A549 (cell line): ENCODE results near the gene ARSJ. TPM values are rescaled to one million over a fixed set of nuclear protein-coding genes. Genes with fewer than 3 reads are reported as not detected.

Experiments used
- ATAC-seq, 2 experiments: fragments of 200-7000 bp in 1 of 2; fragments of >200 bp in 1 of 2; cut with Nextera tagmentation in 1 of 2; cut with Tn5 transposase in 1 of 2; 3 replicates each; pipeline versions ENCODE4 v1.8.0 to v1.9.1; 2018 to 2020; ENCODE audit warnings: mild to moderate bottlenecking in 1 of 2, moderate library complexity in 1 of 2
- CTCF ChIA-PET: fragments of 300-600 bp; sonication (Branson Sonifier 250); formaldehyde crosslinking; extraction: SDS; loops from one replicate; lab custom pipeline; 2021; ENCODE audit warnings: antibody characterized with exemption, inconsistent platforms; lab: Yijun Ruan, JAX
- POLR2A ChIA-PET: fragments of 350-600 bp; formaldehyde crosslinking; extraction: SDS; loops from one replicate; lab custom pipeline; 2021; ENCODE audit warnings: antibody characterized with exemption, inconsistent platforms; lab: Yijun Ruan, JAX
- DNase-seq, 2 experiments: peaks; one replicate each; pipeline versions ENCODE4 v3.0.0 to v3.0.0-alpha.2; 2011 to 2016; ENCODE audit warnings: low read depth in 1 of 2, low spot score in 1 of 2
- FAIRE-seq: peaks from 2 replicates; lab custom pipeline; 2011; peaks lifted over from hg19 to GRCh38; lab: Jason Lieb, UNC
- H3K27ac ChIP-seq, 2 experiments: fragments of >200 bp; sonication (Bioruptor Twin); formaldehyde crosslinking; 3 replicates each; pipeline ENCODE4 v1.5.1; 2016 to 2017
- H3K4me1 ChIP-seq: fragments of >200 bp; sonication (Bioruptor Twin); formaldehyde crosslinking; 3 replicates; pipeline ENCODE4 v1.6.1; 2016
- H3K4me2 ChIP-seq: fragments of >200 bp; sonication (Bioruptor Twin); formaldehyde crosslinking; 3 replicates; pipeline ENCODE4 v1.6.1; 2016
- H3K4me3 ChIP-seq: fragments of >200 bp; sonication (Bioruptor Twin); formaldehyde crosslinking; 3 replicates; pipeline ENCODE4 v1.5.1; 2016
- H3K9me3 ChIP-seq: fragments of >200 bp; sonication (Bioruptor Twin); formaldehyde crosslinking; 3 replicates; pipeline ENCODE4 v1.6.1; 2016
- ATOH8 ChIP-seq: fragments of 250-450 bp; sonication (Bioruptor Pico); IDR thresholded peaks from 2 replicates; pipeline ENCODE4 v1.5.0; 2020; ENCODE audit warnings: low read depth, mild to moderate bottlenecking, moderate library complexity
- BCL3 ChIP-seq: fragments of >200 bp; sonication (Bioruptor Twin); formaldehyde crosslinking; IDR thresholded peaks from 3 replicates; pipeline ENCODE4 v1.6.1; 2016
- BHLHE40 ChIP-seq: IDR thresholded peaks from 2 replicates; pipeline ENCODE4 v1.6.1; 2012; ENCODE audit warnings: low read depth, low read length, inconsistent platforms
- CBX2 ChIP-seq: fragments of 200-600 bp; sonication (generic); IDR thresholded peaks from 2 replicates; pipeline ENCODE4 v1.6.1; 2016; ENCODE audit warnings: low read depth, mild to moderate bottlenecking, borderline replicate concordance
- CEBPB ChIP-seq, 2 experiments: fragments of >200 bp in 1 of 2; sonication (Bioruptor Twin) in 1 of 2; formaldehyde crosslinking in 1 of 2; IDR thresholded peaks; 2 replicates each; pipeline ENCODE4 v1.6.1; 2012 to 2016
- CTCF ChIP-seq: fragments of >200 bp; sonication (Bioruptor Twin); formaldehyde crosslinking; IDR thresholded peaks from 3 replicates; pipeline ENCODE4 v1.5.1; 2016
- EHF ChIP-seq: fragments of 250-450 bp; sonication (Bioruptor Pico); IDR thresholded peaks from 2 replicates; pipeline ENCODE4 v1.5.0; 2020; ENCODE audit warnings: mild to moderate bottlenecking
- ELK1 ChIP-seq: fragments of 150-350 bp; IDR thresholded peaks from 2 replicates; pipeline ENCODE4 v1.6.1; 2014; ENCODE audit warnings: low read depth, mild to moderate bottlenecking, low read length
- ESRRA ChIP-seq: fragments of 150-350 bp; IDR thresholded peaks from 2 replicates; pipeline ENCODE4 v1.6.1; 2014; ENCODE audit warnings: mild to moderate bottlenecking, low read length, borderline replicate concordance
- HDAC2 ChIP-seq: fragments of 200-600 bp; sonication (generic); IDR thresholded peaks from 2 replicates; pipeline ENCODE4 v1.6.1; 2016
- HEYL ChIP-seq: fragments of 250-450 bp; sonication (Bioruptor Pico); IDR thresholded peaks from 2 replicates; pipeline ENCODE4 v1.8.0; 2021; ENCODE audit warnings: mild to moderate bottlenecking, moderate library complexity
- HOXA7 ChIP-seq: fragments of 250-450 bp; sonication (Bioruptor Pico); IDR thresholded peaks from 2 replicates; pipeline ENCODE4 v1.5.0; 2020; ENCODE audit warnings: mild to moderate bottlenecking, moderate library complexity
- HOXB13 ChIP-seq: fragments of 250-450 bp; sonication (Bioruptor Pico); IDR thresholded peaks from 2 replicates; pipeline ENCODE4 v1.5.0; 2020; ENCODE audit warnings: low read depth, mild to moderate bottlenecking, moderate library complexity
- JUNB ChIP-seq: fragments of >200 bp; sonication (Bioruptor Twin); formaldehyde crosslinking; IDR thresholded peaks from 2 replicates; pipeline ENCODE4 v1.6.1; 2016
- KDM1A ChIP-seq: fragments of 200-600 bp; sonication (generic); IDR thresholded peaks from 2 replicates; pipeline ENCODE4 v1.6.1; 2016; ENCODE audit warnings: low read depth, mild to moderate bottlenecking
- MYC ChIP-seq: IDR thresholded peaks from 2 replicates; pipeline ENCODE4 v1.6.1; 2012; ENCODE audit warnings: mild to moderate bottlenecking, inconsistent platforms, low read length, improper control_type of control experiment, borderline replicate concordance
- RCOR1 ChIP-seq: fragments of 150-350 bp; IDR thresholded peaks from 2 replicates; pipeline ENCODE4 v1.6.1; 2014; ENCODE audit warnings: antibody characterized with exemption, low read length, low read depth
- SMC3 ChIP-seq: fragments of >200 bp; sonication (Bioruptor Twin); formaldehyde crosslinking; IDR thresholded peaks from 3 replicates; pipeline ENCODE4 v1.6.1; 2018; ENCODE audit warnings: inconsistent platforms
- TFCP2L1 ChIP-seq: fragments of 250-450 bp; sonication (Bioruptor Pico); IDR thresholded peaks from 2 replicates; pipeline ENCODE4 v1.5.0; 2021; ENCODE audit warnings: mild to moderate bottlenecking
- ZC3H11A ChIP-seq: fragments of 450-650 bp; IDR thresholded peaks from 2 replicates; pipeline ENCODE4 v1.6.1; 2014; ENCODE audit warnings: antibody characterized with exemption, mild to moderate bottlenecking
- ZFP36 ChIP-seq: fragments of 450-650 bp; IDR thresholded peaks from 2 replicates; pipeline ENCODE4 v1.6.1; 2014; ENCODE audit warnings: borderline replicate concordance; ENCODE audit not compliant: partially characterized antibody
- ZSCAN20 ChIP-seq: fragments of 250-450 bp; sonication (Bioruptor Pico); IDR thresholded peaks from 2 replicates; pipeline ENCODE4 v1.8.0; 2022; ENCODE audit warnings: mild to moderate bottlenecking, moderate library complexity
- WGBS: methylation state at CpG from one replicate; pipeline ENCODE4 v1.1.6; 2017; ENCODE audit errors: missing lambda C conversion rate; 5-methylcytosine and 5-hydroxymethylcytosine counted together
- polyA plus RNA-seq, 4 experiments: library from polyadenylated mRNA; depleted of rRNA in 3 of 4; stranded (reverse); fragments of >200 nt; fragmentation: RNase III in 1 of 4; extraction: RNeasy Plus Mini Kit Qiagen cat#74134 plus additional on column Dnase treatment in 1 of 4; gene quantifications; 2 replicates in 3 of 4; 3 replicates in 1 of 4; pipeline ENCODE4 v1.2.3, GENCODE V29; 2011 to 2017

ARSJ gene
- polyA plus RNA-seq, 2 of the 4 experiments (the other 2 are of a cell fraction): 3.0 to 8.6 TPM

GRCh38 chr4:113993887-113994286, 14.4 kb upstream of the ARSJ start:
- ATAC-seq (no peak), DNase-seq (no peak), FAIRE-seq (no peak)
- H3K4me3 ChIP-seq: no peak overlapping the region
- POLR2A ChIA-PET: no interaction called here
- no peaks in the 10 kb centered on the region; the same call in 2 of the 3 replicates for H3K4me1 ChIP-seq
- TF ChIP-seq HOXA7 (CRISPR knock-in tag): no peak
- no peak for TF ChIP-seq ESRRA
- TF ChIP-seq ZFP36: no peak
- TF ChIP-seq RCOR1: no peak
- no peak for TF ChIP-seq EHF (CRISPR knock-in tag)
- no peak for TF ChIP-seq ATOH8 (CRISPR knock-in tag)
- no peak for TF ChIP-seq CEBPB (IDR thresholded peaks at IDR 0.05)
- TF ChIP-seq ELK1: no peak
- no peak for TF ChIP-seq BHLHE40
- TF ChIP-seq HOXB13: no peak
- TF ChIP-seq KDM1A: no peak
- TF ChIP-seq ZC3H11A: no peak
- no peak for TF ChIP-seq HDAC2
- TF ChIP-seq MYC: no peak
- TF ChIP-seq CTCF: no peak
- H3K27ac ChIP-seq: no peak overlapping the region
- H3K4me2 ChIP-seq: no peak overlapping the region
- H3K9me3 ChIP-seq: no peaks in the 10 kb centered on the region
- CTCF ChIA-PET: no interaction called here

GRCh38 chr4:113990886-113991285, 11.4 kb upstream of the ARSJ start:
- CTCF ChIA-PET: no interaction called here
- Histone ChIP-seq H3K4me2 (no peak overlapping the region), H3K27ac (no peak overlapping the region), H3K4me1 (no peaks in the 10 kb centered on the region), H3K4me3 (no peak overlapping the region), H3K9me3 (no peaks in the 10 kb centered on the region)
- no peak for ATAC-seq
- POLR2A ChIA-PET: no interaction called here
- no peak for TF ChIP-seq HOXA7 (CRISPR knock-in tag)
- TF ChIP-seq ELK1: no peak
- TF ChIP-seq CBX2: no peak
- TF ChIP-seq ZSCAN20 (CRISPR knock-in tag): no peak
- no peak for TF ChIP-seq HEYL (CRISPR knock-in tag)
- no peak for FAIRE-seq
- DNase-seq: no peak
- 70% methylated on average over 3 of the region's 3 CpGs for WGBS

- Histone ChIP-seq H3K4me1 (no peaks in the 10 kb centered on the region), H3K9me3 (no peaks in the 10 kb centered on the region), H3K4me2 (no peak overlapping the region), H3K27ac (no peak overlapping the region), H3K4me3 (no peak overlapping the region)
- no peak for ATAC-seq
- no peak for FAIRE-seq
- WGBS: 90% methylated on average over 3 of the region's 3 CpGs
- no peak for DNase-seq
- no peak for TF ChIP-seq JUNB
- TF ChIP-seq BHLHE40: no peak
- TF ChIP-seq ZSCAN20 (CRISPR knock-in tag): no peak
- no peak for TF ChIP-seq ATOH8 (CRISPR knock-in tag)
- TF ChIP-seq SMC3: no peak
- TF ChIP-seq BCL3: no peak
- no peak for TF ChIP-seq TFCP2L1
- ChIA-PET POLR2A (no interaction called here), CTCF (no interaction called here)
These were observed 8.0 kb upstream of the ARSJ start for GRCh38 chr4:113987382-113987941.
